ENCODE measurements around the gene ESYT2. TPM values are rescaled to one million over a fixed set of nuclear protein-coding genes. Genes with fewer than 3 reads are reported as not detected.
"Not testable (repeated sequence)": the region's sequence is repeated elsewhere in the genome, so short reads cannot be mapped to it uniquely, and the experiment has no call there.

ESYT2 gene, protein sequence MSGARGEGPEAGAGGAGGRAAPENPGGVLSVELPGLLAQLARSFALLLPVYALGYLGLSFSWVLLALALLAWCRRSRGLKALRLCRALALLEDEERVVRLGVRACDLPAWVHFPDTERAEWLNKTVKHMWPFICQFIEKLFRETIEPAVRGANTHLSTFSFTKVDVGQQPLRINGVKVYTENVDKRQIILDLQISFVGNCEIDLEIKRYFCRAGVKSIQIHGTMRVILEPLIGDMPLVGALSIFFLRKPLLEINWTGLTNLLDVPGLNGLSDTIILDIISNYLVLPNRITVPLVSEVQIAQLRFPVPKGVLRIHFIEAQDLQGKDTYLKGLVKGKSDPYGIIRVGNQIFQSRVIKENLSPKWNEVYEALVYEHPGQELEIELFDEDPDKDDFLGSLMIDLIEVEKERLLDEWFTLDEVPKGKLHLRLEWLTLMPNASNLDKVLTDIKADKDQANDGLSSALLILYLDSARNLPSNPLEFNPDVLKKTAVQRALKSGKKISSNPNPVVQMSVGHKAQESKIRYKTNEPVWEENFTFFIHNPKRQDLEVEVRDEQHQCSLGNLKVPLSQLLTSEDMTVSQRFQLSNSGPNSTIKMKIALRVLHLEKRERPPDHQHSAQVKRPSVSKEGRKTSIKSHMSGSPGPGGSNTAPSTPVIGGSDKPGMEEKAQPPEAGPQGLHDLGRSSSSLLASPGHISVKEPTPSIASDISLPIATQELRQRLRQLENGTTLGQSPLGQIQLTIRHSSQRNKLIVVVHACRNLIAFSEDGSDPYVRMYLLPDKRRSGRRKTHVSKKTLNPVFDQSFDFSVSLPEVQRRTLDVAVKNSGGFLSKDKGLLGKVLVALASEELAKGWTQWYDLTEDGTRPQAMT
- total RNA-seq = 115 and 137 TPM in 2 replicates
- 44.0 TPM for polyA plus RNA-seq (2012)

DNA sequence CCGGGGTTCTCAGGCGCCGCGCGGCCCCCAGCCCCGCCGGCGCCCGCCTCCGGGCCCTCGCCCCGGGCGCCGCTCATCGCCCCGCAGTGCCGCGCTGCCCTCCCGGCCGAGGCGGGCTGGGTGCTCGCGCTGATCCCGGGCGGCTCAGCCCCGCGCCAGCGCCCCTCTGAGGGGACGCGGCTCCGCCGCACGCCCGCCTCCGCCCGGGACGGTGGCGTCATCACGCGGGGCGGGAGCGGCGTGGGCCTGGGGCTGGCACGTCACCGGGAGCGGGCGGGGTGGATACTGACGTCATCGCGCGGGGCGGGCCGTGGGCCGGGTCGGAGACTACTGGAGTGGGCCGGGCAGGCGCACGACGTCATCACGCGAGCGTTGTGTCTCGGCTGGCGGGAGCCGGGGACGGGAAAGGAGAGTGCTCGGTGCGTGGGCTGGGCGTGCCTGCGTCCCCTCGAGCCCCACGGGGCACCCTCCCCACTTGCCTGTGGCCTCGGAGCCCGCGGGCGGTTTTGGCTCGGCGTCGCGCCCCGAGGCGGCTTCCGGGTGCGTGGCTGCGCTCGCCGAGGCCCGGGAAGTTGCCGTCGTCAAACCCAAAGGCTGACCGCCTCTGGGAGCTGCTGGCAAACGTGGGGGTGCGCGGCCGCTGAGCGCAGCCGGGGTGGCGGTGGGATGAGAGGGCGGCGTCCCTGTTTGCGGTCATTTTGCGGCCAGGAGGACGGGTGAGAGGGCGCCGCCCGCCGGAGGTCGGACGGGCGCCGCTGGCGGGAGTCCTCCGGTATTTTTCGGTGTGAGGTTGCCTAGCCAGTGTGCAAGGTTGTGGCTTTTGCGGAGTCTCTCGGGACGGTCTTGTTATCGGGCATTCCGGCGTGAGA, at the start of gene ESYT2:
TSS of gene ESYT2 (minus strand) at position 168 of the 869 bp plus-strand sequence. CDS start at position 77, 91 bp downstream.
- peak; percentile 99 for DNase-seq (ENCODE audit: low read depth)

DNA sequence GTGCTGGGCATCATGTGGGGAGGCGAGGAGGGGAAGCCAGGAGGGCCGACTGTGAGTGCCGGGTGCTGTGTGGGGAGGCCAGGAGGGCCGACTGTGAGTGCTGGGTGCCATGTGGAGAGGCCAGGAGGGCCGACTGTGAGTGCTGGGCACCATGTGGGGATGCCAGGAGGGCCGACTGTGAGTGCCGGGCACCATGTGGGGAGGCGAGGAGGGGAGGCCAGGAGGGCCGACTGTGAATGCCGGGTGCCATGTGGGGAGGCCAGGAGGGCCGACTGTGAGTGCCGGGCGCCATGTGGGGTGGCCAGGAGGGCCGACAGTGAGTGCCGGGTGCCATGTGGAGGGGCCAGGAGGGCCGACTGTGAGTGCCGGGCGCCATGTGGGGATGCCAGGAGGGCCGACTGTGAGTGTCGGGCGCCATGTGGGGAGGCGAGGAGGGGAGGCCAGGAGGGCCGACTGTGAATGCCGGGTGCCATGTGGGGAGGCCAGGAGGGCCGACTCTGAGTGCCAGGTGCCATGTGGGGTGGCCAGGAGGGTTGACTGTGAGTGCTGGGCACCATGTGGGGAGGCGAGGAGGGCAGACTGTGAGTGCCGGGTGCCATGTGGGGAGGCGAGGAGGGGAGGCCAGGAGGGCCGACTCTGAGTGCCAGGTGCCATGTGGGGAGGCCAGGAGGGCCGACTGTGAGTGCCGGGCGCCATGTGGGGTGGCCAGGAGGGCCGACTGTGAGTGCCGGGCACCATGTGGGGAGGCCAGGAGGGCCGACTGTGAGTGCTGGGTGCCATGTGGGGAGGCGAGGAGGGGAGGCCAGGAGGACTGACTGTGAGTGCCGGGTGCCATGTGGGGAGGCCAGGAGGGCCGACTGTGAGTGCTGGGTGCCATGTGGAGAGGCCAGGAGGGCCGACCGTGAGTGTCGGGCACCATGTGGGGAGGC, 49.1 kb upstream of the ESYT2 start:
- not testable (repeated sequence) for DNase-seq (ENCODE audit: low read depth)

DNA sequence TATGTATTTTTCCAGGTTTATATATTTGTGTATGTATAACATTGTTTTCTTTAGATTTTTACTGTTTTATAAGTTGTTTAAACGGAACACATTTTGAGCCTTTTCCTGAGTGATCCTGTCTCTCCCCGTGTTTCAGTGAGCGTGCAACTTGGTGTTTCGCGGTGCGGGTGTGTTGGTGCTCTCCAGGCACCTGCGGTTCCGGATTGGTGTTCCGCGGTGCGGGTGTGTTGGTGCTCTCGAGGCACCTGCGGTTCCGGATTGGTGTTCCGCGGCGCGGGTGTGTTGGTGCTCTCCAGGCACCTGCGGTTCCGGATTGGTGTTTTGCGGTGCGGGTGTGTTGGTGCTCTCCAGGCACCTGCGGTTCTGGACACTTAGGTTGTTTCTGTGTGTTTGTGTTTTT, 47.7 kb upstream of the ESYT2 start:
- DNase-seq (ENCODE audit: low read depth) = no peak

DNA sequence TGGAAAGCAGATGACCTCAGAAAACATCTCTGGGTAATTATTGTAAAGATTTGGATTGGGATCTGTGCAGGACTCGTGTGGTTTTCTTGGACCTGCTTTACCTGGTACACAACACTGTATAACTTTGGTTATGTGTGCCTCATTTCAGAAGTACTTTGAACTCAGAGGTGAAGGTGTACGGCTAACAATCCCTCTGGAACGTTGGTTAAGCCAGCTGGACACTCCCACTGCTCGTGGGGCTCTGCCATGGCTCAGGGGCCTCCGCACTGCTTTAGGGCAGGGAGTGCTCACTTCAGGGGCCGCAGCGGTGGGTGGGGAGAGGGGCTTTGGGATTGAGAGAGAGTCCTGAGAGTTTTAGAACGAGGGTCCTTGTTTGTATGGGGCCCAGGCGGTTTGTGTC, 40.6 kb upstream of the ESYT2 start:
- no peak for DNase-seq (ENCODE audit: low read depth)

DNA sequence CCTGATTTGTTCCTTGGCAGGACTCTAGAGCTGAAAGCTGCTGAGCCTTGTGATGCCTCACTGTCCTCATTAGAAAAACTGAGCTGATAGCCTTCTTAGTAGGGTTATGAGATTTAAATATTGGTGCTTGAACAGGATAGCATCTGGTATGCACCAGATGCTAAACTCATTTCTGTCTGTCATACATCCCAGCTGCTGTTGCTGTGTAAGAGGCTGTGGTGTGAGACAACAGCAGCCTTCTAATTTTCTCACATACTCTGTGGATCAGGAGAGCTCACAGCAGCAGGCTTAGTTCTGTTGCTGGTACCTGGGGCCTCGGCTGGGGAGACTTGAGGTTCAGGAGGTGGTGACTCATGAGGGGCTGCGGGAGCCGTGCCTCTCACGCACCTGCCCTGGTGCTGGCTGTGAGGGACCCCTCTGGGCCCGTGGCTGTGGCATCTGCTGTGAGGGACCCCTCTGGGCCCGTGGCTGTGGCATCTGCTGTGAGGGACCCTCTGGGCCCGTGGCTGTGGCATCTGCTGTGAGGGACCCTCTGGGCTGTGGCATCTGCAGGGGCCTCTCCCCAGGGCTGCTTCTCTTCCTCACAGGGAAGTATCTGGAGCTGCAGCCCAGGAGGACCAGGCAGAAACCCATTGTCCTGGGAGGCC, 39.6 kb upstream of the ESYT2 start:
- DNase-seq (ENCODE audit: low read depth) = peak; percentile 51

DNA sequence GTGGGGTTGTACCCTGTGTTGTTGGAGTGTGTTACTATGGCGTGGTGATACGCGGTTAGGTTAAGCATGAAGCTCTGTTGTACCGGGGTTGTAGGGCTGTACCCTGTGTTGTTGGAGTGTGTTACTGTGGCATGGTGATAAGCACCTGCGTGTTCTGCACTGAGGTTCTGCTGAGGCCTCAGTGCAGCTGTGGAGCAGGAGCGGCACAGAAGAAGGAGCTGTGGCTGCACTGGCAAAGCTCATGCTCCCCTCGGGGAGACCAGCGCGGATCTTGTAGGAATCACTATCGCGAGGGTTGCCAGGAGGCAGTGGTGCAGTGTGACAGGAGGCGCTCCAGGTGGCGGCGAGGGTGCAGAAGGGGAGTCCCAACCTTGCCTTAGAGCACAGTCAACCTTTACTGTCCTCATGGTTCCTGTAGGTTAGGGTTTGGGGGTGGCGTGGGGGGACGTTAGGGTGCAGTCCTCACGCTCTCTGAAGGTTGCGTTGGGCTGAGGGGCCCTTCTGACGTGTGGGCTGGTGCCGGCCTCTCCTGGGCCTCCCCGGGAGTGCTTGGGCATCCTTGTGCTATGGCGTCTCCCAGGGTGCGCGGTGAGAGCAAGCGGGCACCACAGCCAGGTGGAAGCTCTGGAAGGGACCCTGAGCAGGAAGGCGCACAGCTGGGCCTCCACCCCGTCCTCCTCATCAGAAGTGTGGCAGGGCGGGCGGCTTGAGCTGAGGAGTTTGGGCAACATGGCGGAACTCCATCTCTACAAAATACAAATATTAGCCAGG, 38.1 kb upstream of the ESYT2 start:
- no peak for DNase-seq (ENCODE audit: low read depth)

DNA sequence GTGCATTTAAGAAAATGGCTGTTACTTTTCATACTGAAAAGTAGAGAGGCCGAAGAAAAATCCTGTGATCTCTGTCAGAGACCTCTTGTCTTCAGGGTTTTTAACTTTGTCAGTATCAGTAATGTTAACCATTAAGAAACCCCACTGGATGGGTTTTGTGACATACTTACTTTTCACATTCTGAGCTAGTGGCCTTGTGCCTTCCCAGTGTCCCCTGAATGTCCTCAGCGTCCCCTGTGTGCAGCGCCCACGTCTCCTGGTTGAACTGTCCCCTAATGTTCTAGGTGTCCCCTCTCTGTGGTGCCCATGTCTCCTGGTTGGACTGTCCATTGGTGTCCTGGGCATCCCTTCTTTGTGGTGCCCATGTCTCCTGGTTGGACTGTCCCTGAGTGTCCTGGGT, 36.7 kb upstream of the ESYT2 start:
- no peak for DNase-seq (ENCODE audit: low read depth)

DNA sequence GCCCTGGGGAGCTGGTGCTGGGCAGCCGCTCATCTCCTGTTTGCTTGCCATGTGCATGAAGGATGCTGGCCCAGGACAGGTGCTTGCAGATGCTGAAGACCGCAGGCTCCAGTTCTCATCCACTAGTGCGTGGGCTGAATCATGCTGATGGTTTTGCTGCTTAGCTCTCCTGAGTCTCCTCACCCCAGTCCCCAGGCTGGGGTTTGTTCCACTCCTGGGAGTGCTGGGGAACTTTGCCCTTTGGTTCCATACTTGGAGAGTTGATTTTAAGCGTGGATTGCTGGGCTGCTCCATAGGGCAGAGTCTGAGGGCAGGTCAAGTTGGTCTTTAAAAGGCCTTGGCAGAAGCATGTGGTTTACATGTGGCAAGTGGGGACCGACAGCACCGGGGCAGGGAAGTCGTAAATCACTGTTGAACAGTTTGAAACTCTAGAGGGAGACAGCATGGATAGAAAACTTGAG, 36.2 kb upstream of the ESYT2 start:
- peak; percentile 50 for DNase-seq (ENCODE audit: low read depth)

DNA sequence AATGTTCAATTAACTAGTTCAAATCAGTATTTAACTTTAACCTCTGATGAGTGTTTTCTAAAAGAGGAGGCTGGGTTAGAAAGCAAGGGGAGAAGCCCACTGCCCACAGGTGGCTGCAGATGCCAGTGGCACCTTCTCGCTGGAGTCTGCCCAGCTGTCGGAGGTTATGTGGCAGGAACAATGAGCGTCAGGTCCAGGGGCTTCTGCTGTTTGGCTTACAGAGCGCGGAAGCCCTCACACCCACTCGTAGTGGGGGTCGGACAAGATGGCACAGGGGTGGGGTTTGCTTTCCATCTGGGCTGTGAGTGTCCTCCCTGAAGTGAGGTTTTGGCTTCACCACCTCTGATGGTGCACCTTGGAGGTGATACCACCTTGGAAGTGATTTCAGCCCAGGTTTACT, 35.5 kb upstream of the ESYT2 start:
- no peak for DNase-seq (ENCODE audit: low read depth)

DNA sequence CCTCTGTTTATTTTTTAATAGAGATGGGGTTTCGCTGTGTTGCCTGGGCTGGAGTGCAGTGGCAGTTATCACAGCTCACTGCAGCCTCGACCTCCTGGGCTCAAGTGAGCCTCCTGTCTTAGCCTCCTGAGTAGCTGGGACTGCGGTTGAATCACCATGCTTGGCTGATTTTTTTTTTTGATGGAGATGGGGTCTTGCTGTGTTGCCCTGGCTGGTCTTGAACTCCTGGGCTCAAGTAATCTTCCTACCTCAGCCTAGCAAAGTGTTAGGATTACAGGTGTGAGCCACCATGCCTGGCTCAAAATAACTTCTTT, 35.2 kb upstream of the ESYT2 start:
- DNase-seq (ENCODE audit: low read depth) = no peak

DNA sequence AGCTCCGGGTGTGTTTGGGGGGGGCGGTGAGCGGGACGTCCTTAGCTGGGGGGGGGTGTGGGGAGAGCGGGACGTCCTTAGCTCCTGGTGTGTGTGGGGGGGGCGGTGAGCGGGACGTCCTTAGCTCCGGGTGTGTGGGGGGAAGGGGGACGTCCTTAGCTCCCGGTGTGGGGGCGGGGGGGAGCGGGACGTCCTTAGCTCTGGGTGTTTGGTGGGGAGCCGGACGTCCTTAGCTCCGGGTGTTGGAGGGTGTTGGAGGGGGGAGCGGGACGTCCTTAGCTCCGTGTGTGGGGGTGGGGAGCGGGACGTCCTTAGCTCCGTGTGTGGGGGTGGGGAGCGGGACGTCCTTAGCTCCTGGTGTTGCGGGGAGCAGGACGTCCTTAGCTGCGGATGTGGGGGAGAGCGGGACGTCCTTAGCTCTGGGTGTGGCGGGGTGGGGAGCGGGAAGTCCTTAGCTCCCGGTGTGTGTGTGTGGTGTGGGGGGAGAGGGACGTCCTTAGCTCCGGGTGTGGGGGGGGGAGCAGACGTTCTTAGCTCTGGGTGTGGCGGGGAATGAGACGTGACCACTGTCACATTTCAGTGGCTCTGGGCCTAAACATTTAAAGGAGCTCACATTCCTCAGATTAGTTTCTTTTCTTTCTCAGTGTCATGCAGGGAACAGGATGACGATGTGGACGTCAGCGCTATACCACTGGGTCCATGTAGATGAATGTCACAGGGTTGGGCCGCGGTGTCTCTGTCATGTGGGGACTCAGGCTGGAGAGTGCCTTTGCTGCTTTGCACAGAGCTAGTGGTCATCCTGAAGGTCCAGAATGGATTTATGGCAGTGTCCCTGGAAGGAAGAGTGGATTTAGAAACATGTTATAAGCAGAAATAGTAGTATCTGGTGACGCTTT, 34.5 kb upstream of the ESYT2 start:
- DNase-seq (ENCODE audit: low read depth) = peak; percentile 80

DNA sequence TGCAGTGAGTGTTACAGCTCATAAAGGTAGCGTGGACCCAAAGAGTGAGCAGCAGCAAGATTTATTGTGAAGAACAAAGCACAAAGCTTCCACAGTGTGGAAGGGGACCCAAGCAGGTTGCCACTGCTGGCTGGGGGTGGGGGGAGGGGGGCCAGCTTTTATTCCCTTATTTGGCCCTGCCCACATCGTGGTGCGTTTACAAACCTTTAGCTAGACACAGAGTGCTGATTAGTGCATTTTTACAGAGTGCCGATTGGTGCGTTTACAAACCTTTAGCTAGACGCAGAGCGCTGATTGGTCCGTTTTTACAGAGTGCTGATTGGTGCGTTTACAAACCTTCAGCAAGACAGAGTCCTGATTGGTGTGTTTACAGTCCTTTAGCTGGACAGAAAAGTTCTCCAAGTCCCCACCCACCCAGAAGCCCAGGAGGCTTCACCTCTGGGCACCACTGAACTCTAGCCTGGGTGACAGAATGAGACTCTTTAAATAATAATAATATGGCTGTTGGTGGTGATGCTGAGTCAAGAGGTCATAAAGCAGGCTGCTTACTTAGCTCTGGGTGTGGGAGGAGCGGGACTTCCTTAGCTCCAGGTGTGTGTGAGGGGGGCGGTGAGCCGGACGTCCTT, 33.8 kb upstream of the ESYT2 start:
- DNase-seq (ENCODE audit: low read depth) = peak; percentile 54

DNA sequence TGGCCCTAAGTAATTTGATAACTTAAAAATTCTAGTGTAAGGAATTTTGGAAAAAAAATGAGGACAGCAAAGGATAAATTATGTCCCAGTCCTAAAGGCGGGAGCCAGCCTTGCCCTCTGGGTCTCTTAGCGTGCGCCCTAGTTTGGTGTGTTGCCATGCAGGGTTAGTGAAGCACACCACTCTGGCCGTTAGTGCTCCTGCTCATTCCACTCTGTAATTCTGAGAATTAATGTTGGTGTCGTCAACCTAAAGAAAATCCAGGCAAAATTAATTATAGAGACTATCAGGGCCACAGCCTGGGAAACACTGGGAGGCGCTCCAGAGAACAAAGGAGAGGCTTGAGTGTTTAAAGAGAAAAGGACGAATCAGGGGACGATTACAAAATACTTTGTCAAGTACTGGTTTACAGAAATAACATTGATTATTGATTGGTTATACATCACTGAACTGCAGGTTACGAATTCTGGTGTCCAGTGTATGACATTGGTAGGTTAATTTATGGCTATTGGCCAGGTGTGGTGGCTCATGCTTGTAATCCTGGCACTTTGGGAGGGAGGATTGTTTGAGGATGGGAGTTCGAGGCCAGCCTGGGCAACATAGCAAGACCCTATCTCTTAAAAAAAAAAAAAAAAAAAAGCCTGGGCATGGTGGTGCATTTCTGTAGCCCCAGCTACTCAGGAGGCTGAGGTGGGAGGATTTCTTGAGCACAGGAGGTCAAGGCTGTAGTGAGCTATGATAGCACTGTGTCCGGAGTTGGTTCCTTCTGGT, 32.8 kb upstream of the ESYT2 start:
- DNase-seq (ENCODE audit: low read depth) = no peak

DNA sequence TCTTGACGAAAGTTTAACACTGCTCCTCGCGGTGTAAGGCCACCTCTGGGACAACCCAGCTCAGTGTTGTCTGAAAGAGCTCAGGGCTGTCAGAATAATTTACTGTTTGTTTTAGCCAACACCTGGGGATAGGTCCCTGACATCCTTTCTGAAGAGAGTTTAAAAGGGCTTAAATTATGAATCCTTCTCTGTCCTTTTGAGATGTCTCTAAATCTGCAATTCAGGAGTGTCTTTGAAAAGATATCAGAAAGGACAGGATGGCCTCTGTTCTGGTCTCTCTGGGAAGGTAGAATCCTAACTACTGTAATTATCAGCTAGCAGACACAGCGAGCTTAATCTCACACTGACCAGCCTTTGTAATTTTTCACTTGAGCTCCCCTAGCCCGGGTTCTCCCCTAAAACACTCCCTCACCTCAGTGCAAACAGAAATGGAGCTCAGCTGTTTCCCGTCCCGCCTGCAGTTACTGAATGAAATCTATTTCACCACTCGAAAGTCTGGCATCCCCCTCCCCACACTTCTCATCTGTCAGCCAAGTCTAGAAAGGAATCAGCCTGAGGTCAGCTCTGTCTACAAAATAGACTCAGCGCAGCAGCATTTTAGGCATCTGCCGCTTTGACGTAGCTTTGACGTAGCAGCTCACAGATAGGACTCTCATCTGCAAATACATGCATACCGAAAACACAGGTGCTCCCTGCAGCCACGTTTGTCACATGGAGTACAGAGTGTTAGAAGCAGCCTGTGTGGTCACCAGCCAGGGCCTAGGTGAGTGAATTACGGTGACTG, 31.9 kb upstream of the ESYT2 start:
- no peak for DNase-seq (ENCODE audit: low read depth)

DNA sequence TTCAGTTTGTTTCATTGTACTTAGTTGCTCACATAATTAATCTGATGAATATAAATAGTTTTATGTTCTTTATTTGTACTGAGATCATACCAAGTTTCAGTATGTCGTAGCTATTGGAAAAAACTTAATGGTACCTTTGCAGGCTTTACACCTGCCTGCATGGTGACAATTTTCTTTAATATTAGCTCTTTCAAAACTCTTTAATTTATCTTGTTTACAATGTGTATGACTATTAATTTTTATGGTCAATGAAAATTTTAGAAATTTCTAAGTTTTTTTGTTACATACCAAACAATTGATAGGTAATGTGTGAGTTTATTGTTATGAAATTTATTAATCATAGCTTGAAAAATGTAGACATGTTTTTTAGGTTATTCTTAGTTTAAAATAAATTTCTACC, 31.1 kb upstream of the ESYT2 start:
- DNase-seq (ENCODE audit: low read depth) = no peak
